GM21825 (cell line): ENCODE data around the gene TNKS2.
"Not testable (repeated sequence)": the region's sequence is repeated elsewhere in the genome, so short reads cannot be mapped to it uniquely, and the experiment has no call there.

Experiments
- ATAC-seq: cut with Tn5 transposase; IDR thresholded peaks from one replicate; pipeline ENCODE4 v1.9.1; 2021; ENCODE audit warnings: mild to moderate bottlenecking, moderate library complexity; ENCODE audit not compliant: unreplicated experiment

TNKS2 gene

GRCh38 chr10:91864744-91865143, 66.5 kb downstream of the TNKS2 start:
- ATAC-seq = no peak

GRCh38 chr10:91865562-91866081, 67.4 kb downstream of the TNKS2 start:
- ATAC-seq = no peak

GRCh38 chr10:91875156-91875555, 76.9 kb downstream of the TNKS2 start:
- no peak for ATAC-seq

- ATAC-seq = no peak
These were observed 77.6 kb downstream of the TNKS2 start for GRCh38 chr10:91875779-91876178.

GRCh38 chr10:91879515-91880170, 81.4 kb downstream of the TNKS2 start:
- ATAC-seq = no peak

GRCh38 chr10:91880310-91880709, 82.1 kb downstream of the TNKS2 start:
- ATAC-seq = no peak

- ATAC-seq = no peak
These were observed 85.6 kb downstream of the TNKS2 start for GRCh38 chr10:91883549-91884444.

GRCh38 chr10:91884536-91884935, 86.3 kb downstream of the TNKS2 start:
- ATAC-seq = no peak

- ATAC-seq = no peak
These were observed 87.3 kb downstream of the TNKS2 start for GRCh38 chr10:91885362-91886079.

GRCh38 chr10:91886954-91887271, 88.7 kb downstream of the TNKS2 start:
- no peak for ATAC-seq

- ATAC-seq = no peak
These were observed 89.2 kb downstream of the TNKS2 start for GRCh38 chr10:91887272-91888076.

GRCh38 chr10:91891125-91892001, 93.1 kb downstream of the TNKS2 start:
- ATAC-seq = no peak

GRCh38 chr10:91893051-91893450, 94.8 kb downstream of the TNKS2 start:
- ATAC-seq = no peak

GRCh38 chr10:91894261-91894685, 96.0 kb downstream of the TNKS2 start:
- not testable (repeated sequence) for ATAC-seq

GRCh38 chr10:91896212-91896756, 98.1 kb downstream of the TNKS2 start:
- no peak for ATAC-seq

- ATAC-seq = no peak
These were observed 99.2 kb downstream of the TNKS2 start for GRCh38 chr10:91897421-91897820.

GRCh38 chr10:91901784-91902677, 103.8 kb downstream of the TNKS2 start:
- no peak for ATAC-seq

GRCh38 chr10:91907033-91907594, 108.9 kb downstream of the TNKS2 start:
- ATAC-seq = no peak
